Measurements from ENCODE around the gene PRTG. TPM values are rescaled to one million over a fixed set of nuclear protein-coding genes. Genes with fewer than 3 reads are reported as not detected.
"Not testable (repeated sequence)": the region's sequence is repeated elsewhere in the genome, so short reads cannot be mapped to it uniquely, and the experiment has no call there.

PRTG gene
- total and polyA plus RNA-seq, 2 of the 13 experiments (the other 11 are each of a cell fraction or from before 2014, with no cell fraction given), result 13.2 to 22.3 TPM

DNA sequence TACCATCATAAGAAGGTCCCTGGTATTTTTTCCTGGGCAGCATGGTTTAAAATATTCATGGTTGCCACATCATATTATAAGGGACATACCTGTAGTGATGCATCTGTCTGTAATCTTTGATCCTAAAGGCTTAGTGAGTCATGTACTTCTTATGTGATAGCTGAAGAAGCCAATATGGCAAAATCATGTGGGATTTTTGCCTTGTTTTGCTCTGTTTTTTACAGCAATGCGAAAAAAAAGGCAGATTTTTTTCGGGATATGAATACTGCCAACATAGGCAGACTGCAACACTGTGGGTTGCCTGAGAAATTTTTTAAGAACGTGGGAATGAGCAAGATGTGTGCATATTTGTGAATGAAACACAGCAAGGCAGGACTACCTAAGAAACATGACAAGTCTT, 143.5 kb downstream of the PRTG start:
- no peak overlapping the region for H3K4me2 ChIP-seq (ENCODE audit: low read depth, low read length)
- ATAC-seq (no peak), DNase-seq (ENCODE audit: low spot score) (no peak), FAIRE-seq (no peak)
- no TSS peak for BruUV-seq (replicated peaks)
- no peak overlapping the region for H3K4me3 ChIP-seq (replicated peaks in 1 of 3; ENCODE audit: insufficient read depth in 1 of 3, low read depth in 2 of 3, low read length in 3 of 3)
- H3K9ac ChIP-seq (ENCODE audit: insufficient read depth, low read depth, low read length), result no peak overlapping the region
- no peaks in the 10 kb centered on the region for H3K79me2 ChIP-seq (ENCODE audit: insufficient read depth, low read length)
- H3K9me3 ChIP-seq (ENCODE audit: low read length), result no peaks in the 10 kb centered on the region
- in situ Hi-C loops (cut with HindIII; ENCODE audit: extremely low pct_ligation_motif_present, low pct_unique_long_range_greater_than_20kb), result no loop called here
- no peaks in the 10 kb centered on the region for H3K4me1 ChIP-seq (ENCODE audit: insufficient read depth, low read length)
- TF ChIP-seq TP53 (CRISPR knock-in tag; conservative IDR thresholded peaks at IDR 0.05), result no peak
- no peak for TF ChIP-seq RORA (CRISPR knock-in tag; IDR thresholded peaks at IDR 0.05)
- TF ChIP-seq HES4 (CRISPR knock-in tag; IDR thresholded peaks at IDR 0.05; ENCODE audit: borderline replicate concordance), result no peak
- TF ChIP-seq, protein P1, sequence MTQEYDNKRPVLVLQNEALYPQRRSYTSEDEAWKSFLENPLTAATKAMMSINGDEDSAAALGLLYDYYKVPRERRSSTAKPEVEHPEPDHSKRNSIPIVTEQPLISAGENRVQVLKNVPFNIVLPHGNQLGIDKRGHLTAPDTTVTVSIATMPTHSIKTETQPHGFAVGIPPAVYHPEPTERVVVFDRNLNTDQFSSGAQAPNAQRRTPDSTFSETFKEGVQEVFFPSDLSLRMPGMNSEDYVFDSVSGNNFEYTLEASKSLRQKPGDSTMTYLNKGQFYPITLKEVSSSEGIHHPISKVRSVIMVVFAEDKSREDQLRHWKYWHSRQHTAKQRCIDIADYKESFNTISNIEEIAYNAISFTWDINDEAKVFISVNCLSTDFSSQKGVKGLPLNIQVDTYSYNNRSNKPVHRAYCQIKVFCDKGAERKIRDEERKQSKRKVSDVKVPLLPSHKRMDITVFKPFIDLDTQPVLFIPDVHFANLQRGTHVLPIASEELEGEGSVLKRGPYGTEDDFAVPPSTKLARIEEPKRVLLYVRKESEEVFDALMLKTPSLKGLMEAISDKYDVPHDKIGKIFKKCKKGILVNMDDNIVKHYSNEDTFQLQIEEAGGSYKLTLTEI (CRISPR knock-in tag; conservative IDR thresholded peaks at IDR 0.05), result no peak
- TF ChIP-seq, protein P2, sequence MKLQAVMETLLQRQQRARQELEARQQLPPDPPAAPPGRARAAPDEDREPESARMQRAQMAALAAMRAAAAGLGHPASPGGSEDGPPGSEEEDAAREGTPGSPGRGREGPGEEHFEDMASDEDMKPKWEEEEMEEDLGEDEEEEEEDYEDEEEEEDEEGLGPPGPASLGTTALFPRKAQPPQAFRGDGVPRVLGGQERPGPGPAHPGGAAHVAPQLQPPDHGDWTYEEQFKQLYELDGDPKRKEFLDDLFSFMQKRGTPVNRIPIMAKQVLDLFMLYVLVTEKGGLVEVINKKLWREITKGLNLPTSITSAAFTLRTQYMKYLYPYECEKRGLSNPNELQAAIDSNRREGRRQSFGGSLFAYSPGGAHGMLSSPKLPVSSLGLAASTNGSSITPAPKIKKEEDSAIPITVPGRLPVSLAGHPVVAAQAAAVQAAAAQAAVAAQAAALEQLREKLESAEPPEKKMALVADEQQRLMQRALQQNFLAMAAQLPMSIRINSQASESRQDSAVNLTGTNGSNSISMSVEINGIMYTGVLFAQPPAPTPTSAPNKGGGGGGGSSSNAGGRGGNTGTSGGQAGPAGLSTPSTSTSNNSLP (IDR thresholded peaks at IDR 0.05; ENCODE audit: low read depth, low read length), result no peak
- TF ChIP-seq TMF1 (CRISPR knock-in tag; IDR thresholded peaks at IDR 0.05; ENCODE audit: low read depth), result no peak
- TF ChIP-seq POLR2AphosphoS2 (IDR thresholded peaks at IDR 0.05; ENCODE audit: low read depth, low read length), result no peak
- TF ChIP-seq HMG20B (CRISPR knock-in tag; conservative IDR thresholded peaks at IDR 0.05), result no peak
- TF ChIP-seq ZNF703 (CRISPR knock-in tag; IDR thresholded peaks at IDR 0.05; ENCODE audit: borderline replicate concordance), result no peak
- no peak for TF ChIP-seq SAFB2 (CRISPR knock-in tag; IDR thresholded peaks at IDR 0.05; ENCODE audit: borderline replicate concordance, low read depth)
- TF ChIP-seq CBX5 (CRISPR knock-in tag; IDR thresholded peaks at IDR 0.05; ENCODE audit: borderline replicate concordance), result no peak
- TF ChIP-seq ZFP90 (CRISPR knock-in tag; IDR thresholded peaks at IDR 0.05; ENCODE audit: borderline replicate concordance), result no peak
- TF ChIP-seq ZNF441 (CRISPR knock-in tag; IDR thresholded peaks at IDR 0.05; ENCODE audit: borderline replicate concordance), result no peak
- no peak for TF ChIP-seq PAF1 (CRISPR knock-in tag; IDR thresholded peaks at IDR 0.05)
- no peak for TF ChIP-seq KLF9 (CRISPR knock-in tag; IDR thresholded peaks at IDR 0.05; ENCODE audit: low read depth)
- TF ChIP-seq, protein P3, sequence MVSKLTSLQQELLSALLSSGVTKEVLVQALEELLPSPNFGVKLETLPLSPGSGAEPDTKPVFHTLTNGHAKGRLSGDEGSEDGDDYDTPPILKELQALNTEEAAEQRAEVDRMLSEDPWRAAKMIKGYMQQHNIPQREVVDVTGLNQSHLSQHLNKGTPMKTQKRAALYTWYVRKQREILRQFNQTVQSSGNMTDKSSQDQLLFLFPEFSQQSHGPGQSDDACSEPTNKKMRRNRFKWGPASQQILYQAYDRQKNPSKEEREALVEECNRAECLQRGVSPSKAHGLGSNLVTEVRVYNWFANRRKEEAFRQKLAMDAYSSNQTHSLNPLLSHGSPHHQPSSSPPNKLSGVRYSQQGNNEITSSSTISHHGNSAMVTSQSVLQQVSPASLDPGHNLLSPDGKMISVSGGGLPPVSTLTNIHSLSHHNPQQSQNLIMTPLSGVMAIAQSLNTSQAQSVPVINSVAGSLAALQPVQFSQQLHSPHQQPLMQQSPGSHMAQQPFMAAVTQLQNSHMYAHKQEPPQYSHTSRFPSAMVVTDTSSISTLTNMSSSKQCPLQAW (CRISPR knock-in tag; IDR thresholded peaks at IDR 0.05), result no peak
- intact Hi-C loops (cut with micrococcal nuclease; ENCODE audit: unreplicated experiment), result no loop called here
- H2AFZ ChIP-seq (ENCODE audit: low read length), result no peak overlapping the region
- CTCF ChIA-PET (ENCODE audit: low intra/inter-chr PET ratio, low total read pairs), result no interaction called here
- 54% methylated on average over 3 of the region's 3 CpGs for WGBS (ENCODE audit: low lambda C conversion rate)
- H3K27me3 ChIP-seq (ENCODE audit: control insufficient read depth in 1 of 2, insufficient read depth in 2 of 2, low read length in 2 of 2), result no peaks in the 10 kb centered on the region
- no peaks in the 10 kb centered on the region for H4K20me1 ChIP-seq (ENCODE audit: insufficient read depth, low read length)
- POLR2A ChIA-PET, result no interaction called here
- H3K36me3 ChIP-seq (replicated peaks in 1 of 2; ENCODE audit: control insufficient read depth in 1 of 2, insufficient read depth in 2 of 2, low read length in 2 of 2), result no peaks in the 10 kb centered on the region
- H3K27ac ChIP-seq (ENCODE audit: extremely low read length, insufficient read depth, low read length), result no peak overlapping the region

DNA sequence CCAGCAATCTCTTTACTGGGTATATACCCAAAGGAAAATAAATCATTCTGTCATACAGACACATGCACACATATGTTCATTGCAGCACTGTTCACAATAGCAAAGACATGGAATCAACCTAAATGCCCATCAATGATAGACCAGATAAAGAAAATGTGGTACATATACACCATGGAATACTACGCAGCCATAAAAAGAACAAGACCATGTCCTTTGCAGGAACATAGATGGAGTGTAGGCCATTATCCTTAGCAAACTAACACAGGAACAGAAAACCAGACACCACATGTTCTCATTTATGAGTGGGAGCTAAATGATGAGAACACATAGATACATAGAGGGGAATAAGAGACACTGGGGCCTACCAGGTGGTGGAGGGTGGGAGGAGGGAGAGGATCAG, 149.9 kb downstream of the PRTG start:
- CTCF ChIA-PET (ENCODE audit: low intra/inter-chr PET ratio, low total read pairs); H3K4me3 ChIP-seq (replicated peaks in 1 of 3; ENCODE audit: insufficient read depth in 1 of 3, low read depth in 2 of 3, low read length in 3 of 3); H2AFZ ChIP-seq (ENCODE audit: low read length); H3K79me2 ChIP-seq (ENCODE audit: insufficient read depth, low read length); H3K9me3 ChIP-seq (ENCODE audit: low read length); BruUV-seq (replicated peaks); H3K36me3 ChIP-seq (replicated peaks in 1 of 2; ENCODE audit: control insufficient read depth in 1 of 2, insufficient read depth in 2 of 2, low read length in 2 of 2); intact Hi-C loops (cut with micrococcal nuclease; ENCODE audit: unreplicated experiment); FAIRE-seq; in situ Hi-C loops (cut with HindIII; ENCODE audit: extremely low pct_ligation_motif_present, low pct_unique_long_range_greater_than_20kb); H4K20me1 ChIP-seq (ENCODE audit: insufficient read depth, low read length); DNase-seq (ENCODE audit: low spot score); H3K27ac ChIP-seq (ENCODE audit: extremely low read length, insufficient read depth, low read length); H3K4me1 ChIP-seq (ENCODE audit: insufficient read depth, low read length); H3K4me2 ChIP-seq (ENCODE audit: low read depth, low read length); ATAC-seq; H3K9ac ChIP-seq (ENCODE audit: insufficient read depth, low read depth, low read length); POLR2A ChIA-PET: not testable (repeated sequence)
- WGBS (ENCODE audit: low lambda C conversion rate), result 91% methylated on average over 1 of the region's 1 CpG
- H3K27me3 ChIP-seq (ENCODE audit: control insufficient read depth in 1 of 2, insufficient read depth in 2 of 2, low read length in 2 of 2), result peaks cover 4 to 12% of the 10 kb centered on the region in 2 experiments; a peak in 2 of 5 replicates

All from HepG2 (cell line).